GM12875 (cell line): ENCODE data around the gene ACSL4.

Source experiments
- H3K4me3 ChIP-seq: one replicate; pipeline ENCODE4 v1.5.1; 2011; ENCODE audit warnings: low read depth, low read length, control low read depth
- CTCF ChIP-seq: IDR thresholded peaks from 2 replicates; pipeline ENCODE4 v1.5.1; 2011; ENCODE audit warnings: low read depth, mild to moderate bottlenecking, control low read depth, inconsistent platforms, low read length, moderate library complexity, borderline replicate concordance; ENCODE audit not compliant: insufficient read depth

The ACSL4 gene

GRCh38 chrX:109710181-109710580, 22.9 kb downstream of the ACSL4 start:
- TF ChIP-seq CTCF, result no peak
- no peak overlapping the region for H3K4me3 ChIP-seq

GRCh38 chrX:109709129-109709631, 23.9 kb downstream of the ACSL4 start:
- TF ChIP-seq CTCF, result no peak
- no peak overlapping the region for H3K4me3 ChIP-seq

DNA sequence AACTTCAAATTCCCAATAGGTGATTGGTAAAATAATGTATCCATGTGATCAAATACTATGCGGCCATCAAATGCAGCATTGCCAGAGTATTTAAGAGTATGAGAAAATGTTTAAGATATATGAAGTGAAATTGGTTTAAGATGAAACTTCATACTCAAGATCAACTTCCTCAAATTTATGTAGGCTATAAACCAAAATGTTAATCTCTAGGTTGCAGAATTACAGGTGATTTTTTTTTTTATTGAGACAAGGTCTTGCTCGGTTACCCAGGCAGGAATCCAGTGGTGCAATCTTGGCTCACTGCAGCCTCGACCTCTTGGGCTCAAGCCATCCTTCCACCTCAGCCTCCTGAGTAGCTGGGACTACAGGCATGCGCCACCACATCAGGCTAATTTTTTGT, 25.3 kb downstream of the ACSL4 start:
- TF ChIP-seq CTCF, result no peak
- no peak overlapping the region for H3K4me3 ChIP-seq

GRCh38 chrX:109707319-109707718, 25.7 kb downstream of the ACSL4 start:
- no peak overlapping the region for H3K4me3 ChIP-seq
- no peak for TF ChIP-seq CTCF

GRCh38 chrX:109704563-109704962, 28.5 kb downstream of the ACSL4 start:
- no peak for TF ChIP-seq CTCF

GRCh38 chrX:109697855-109698254, 35.2 kb downstream of the ACSL4 start:
- no peak for TF ChIP-seq CTCF
- H3K4me3 ChIP-seq, result no peak overlapping the region

More at GRCh38 chrX:109704563-109704962, 28.5 kb downstream of the ACSL4 start:
- H3K4me3 ChIP-seq, result no peak overlapping the region

DNA sequence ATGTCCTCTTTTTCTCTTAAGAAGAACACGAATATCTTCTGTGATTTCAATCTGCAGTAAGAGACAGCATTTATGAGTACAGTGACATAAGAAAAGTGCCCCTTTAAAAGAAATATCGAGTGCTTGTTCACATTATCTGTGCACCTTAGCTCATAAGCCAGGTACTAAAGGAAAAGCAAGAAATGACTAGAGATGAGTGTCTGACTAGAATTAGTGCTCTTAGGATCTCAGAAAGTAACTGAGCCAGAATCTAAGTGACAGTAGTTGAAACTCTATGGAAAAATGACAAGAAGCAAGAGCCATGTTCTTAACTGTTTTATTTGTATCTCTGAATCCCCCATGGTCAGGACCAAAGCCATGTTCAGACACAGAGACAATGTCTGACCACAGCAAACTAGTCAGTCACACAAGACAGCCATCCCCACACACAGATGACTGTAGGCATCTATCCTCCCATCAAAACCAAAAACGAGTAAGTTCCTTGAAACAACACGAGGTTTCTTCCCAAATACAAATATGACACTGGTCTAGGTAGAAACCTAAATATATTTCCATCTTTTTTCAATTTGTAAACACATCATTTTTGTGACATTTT, 36.8 kb downstream of the ACSL4 start:
- H3K4me3 ChIP-seq, result no peak overlapping the region
- TF ChIP-seq CTCF, result no peak
